IMR-90 (cell line): ENCODE measurements around the gene RALGPS2. TPM values are rescaled to one million over a fixed set of nuclear protein-coding genes. Genes with fewer than 3 reads are reported as not detected.

Experiments
- ATAC-seq: fragments of 200-7000 bp; cut with Tn5 transposase; 2 replicates; pipeline ENCODE4 v1.9.1; 2020; ENCODE audit warnings: low read depth, mild to moderate bottlenecking, moderate library complexity
- BruUV-seq: library from RNA; stranded (reverse); fragments of 400-500 nt; replicated peaks from 2 replicates; lab custom pipeline; 2021; lab: Mats Ljungman, UMichigan
- CTCF ChIA-PET: fragments of 300-600 bp; formaldehyde crosslinking; extraction: SDS; loops from one replicate; lab custom pipeline; 2021; ENCODE audit warnings: antibody characterized with exemption; lab: Yijun Ruan, JAX
- POLR2A ChIA-PET: fragments of 300-600 bp; sonication (Branson Sonifier 250); formaldehyde crosslinking; loops from one replicate; lab custom pipeline; 2022; ENCODE audit warnings: antibody characterized with exemption; ENCODE audit not compliant: unreplicated experiment; lab: Charles Lee
- DNase-seq: peaks from one replicate; pipeline ENCODE4 v3.0.0; 2013
- H2AFZ ChIP-seq: replicated peaks from 2 replicates; pipeline ENCODE3; 2013; ENCODE audit warnings: low read length, mild to moderate bottlenecking; ENCODE audit not compliant: poor library complexity
- H2AK5ac ChIP-seq: 2 replicates; pipeline ENCODE4 v1.6.1; 2013; ENCODE audit warnings: low read depth, low read length, inconsistent platforms
- H2AK9ac ChIP-seq: replicated peaks from 2 replicates; pipeline ENCODE3; 2013; ENCODE audit warnings: mild to moderate bottlenecking, low read depth, low read length, moderate library complexity; ENCODE audit not compliant: poor library complexity
- H2BK120ac ChIP-seq: 2 replicates; pipeline ENCODE4 v1.6.1; 2013; ENCODE audit warnings: low read depth, low read length, inconsistent platforms
- H2BK15ac ChIP-seq: 3 replicates; pipeline ENCODE4 v1.6.1; 2013; ENCODE audit warnings: low read depth, low read length, inconsistent platforms
- H2BK20ac ChIP-seq: 2 replicates; pipeline ENCODE4 v1.6.1; 2013; ENCODE audit warnings: low read depth, mild to moderate bottlenecking, inconsistent platforms, low read length, moderate library complexity
- H2BK5ac ChIP-seq: 2 replicates; pipeline ENCODE4 v1.6.1; 2013; ENCODE audit warnings: mild to moderate bottlenecking, low read depth, low read length, inconsistent platforms; ENCODE audit not compliant: poor library complexity, severe bottlenecking
- H3K14ac ChIP-seq: replicated peaks from 2 replicates; pipeline ENCODE4 v1.6.1; 2013; ENCODE audit warnings: low read depth, low read length, inconsistent platforms
- H3K18ac ChIP-seq: 2 replicates; pipeline ENCODE4 v1.6.1; 2013; ENCODE audit warnings: low read depth, low read length, control low read depth
- H3K23ac ChIP-seq: 2 replicates; pipeline ENCODE4 v1.6.1; 2013; ENCODE audit warnings: low read depth, low read length, inconsistent platforms
- H3K27ac ChIP-seq: 2 replicates; pipeline ENCODE4 v1.5.1; 2013; ENCODE audit warnings: mild to moderate bottlenecking, control low read depth, low read length; ENCODE audit not compliant: insufficient read depth
- H3K27me3 ChIP-seq: 2 replicates; pipeline ENCODE4 v1.6.1; 2013; ENCODE audit warnings: low read length; ENCODE audit not compliant: control insufficient read depth, insufficient read depth
- H3K36me3 ChIP-seq: 2 replicates; pipeline ENCODE4 v1.6.1; 2013; ENCODE audit warnings: low read length, mixed read lengths; ENCODE audit not compliant: control insufficient read depth, insufficient read depth
- H3K4ac ChIP-seq: 2 replicates; pipeline ENCODE4 v1.6.1; 2013; ENCODE audit warnings: low read depth, low read length, inconsistent platforms
- H3K4me1 ChIP-seq: 2 replicates; pipeline ENCODE4 v1.6.1; 2013; ENCODE audit warnings: low read length, mixed read lengths; ENCODE audit not compliant: control insufficient read depth, insufficient read depth
- H3K4me2 ChIP-seq: 2 replicates; pipeline ENCODE4 v1.6.1; 2013; ENCODE audit warnings: low read depth, mild to moderate bottlenecking, control low read depth, low read length, moderate library complexity
- H3K4me3 ChIP-seq: 2 replicates; pipeline ENCODE4 v1.5.1; 2013; ENCODE audit warnings: low read depth, mild to moderate bottlenecking, control low read depth, low read length, moderate library complexity; ENCODE audit not compliant: insufficient read depth
- H3K56ac ChIP-seq: 2 replicates; pipeline ENCODE4 v1.6.1; 2013; ENCODE audit warnings: low read length, inconsistent platforms; ENCODE audit not compliant: insufficient read depth; ENCODE audit errors: extremely low read depth
- H3K79me1 ChIP-seq, 2 experiments: 2 replicates each; pipeline ENCODE4 v1.6.1; 2013; ENCODE audit warnings: low read length in 2 of 2, inconsistent platforms in 1 of 2, low read depth in 1 of 2
- H3K9ac ChIP-seq: 2 replicates; pipeline ENCODE4 v1.6.1; 2013; ENCODE audit warnings: low read depth, low read length, control low read depth
- H3K9me1 ChIP-seq: 2 replicates; pipeline ENCODE4 v1.6.1; 2013; ENCODE audit warnings: low read length, inconsistent platforms; ENCODE audit not compliant: insufficient read depth
- H3K9me3 ChIP-seq: 2 replicates; pipeline ENCODE4 v1.6.1; 2013; ENCODE audit warnings: low read length; ENCODE audit not compliant: control insufficient read depth, insufficient read depth
- H4K20me1 ChIP-seq: 2 replicates; pipeline ENCODE4 v1.6.1; 2013; ENCODE audit warnings: low read length, inconsistent platforms; ENCODE audit not compliant: insufficient read depth
- H4K5ac ChIP-seq: 2 replicates; pipeline ENCODE4 v1.6.1; 2013; ENCODE audit warnings: mild to moderate bottlenecking, low read depth, low read length, control low read depth
- H4K8ac ChIP-seq, 2 experiments: 2 replicates each; pipeline ENCODE4 v1.6.1; 2013; ENCODE audit warnings: low read depth in 2 of 2, low read length in 2 of 2, control low read depth in 1 of 2, inconsistent platforms in 1 of 2
- H4K91ac ChIP-seq: 2 replicates; pipeline ENCODE4 v1.6.1; 2013; ENCODE audit warnings: low read depth, low read length, inconsistent platforms; ENCODE audit not compliant: insufficient read depth
- CEBPB ChIP-seq: IDR thresholded peaks from 2 replicates; pipeline ENCODE4 v1.6.1; 2012; ENCODE audit warnings: low read depth, low read length, improper control_type of control experiment
- MXI1 ChIP-seq: IDR thresholded peaks from 2 replicates; pipeline ENCODE4 v1.6.1; 2012; ENCODE audit warnings: low read depth, mild to moderate bottlenecking, low read length, moderate library complexity, borderline replicate concordance
- NFE2L2 ChIP-seq: fragments of 150-350 bp; IDR thresholded peaks from 2 replicates; pipeline ENCODE4 v1.6.1; 2016; ENCODE audit warnings: low read depth, mild to moderate bottlenecking, low read length
- RAD21 ChIP-seq: IDR thresholded peaks from 2 replicates; pipeline ENCODE4 v1.6.1; 2012; ENCODE audit warnings: low read length, improper control_type of control experiment
- RCOR1 ChIP-seq: IDR thresholded peaks from 2 replicates; pipeline ENCODE4 v1.6.1; 2012; ENCODE audit warnings: mild to moderate bottlenecking, low read length, improper control_type of control experiment; ENCODE audit not compliant: insufficient replicate concordance
- RFX5 ChIP-seq: IDR thresholded peaks from 2 replicates; pipeline ENCODE4 v1.8.0; 2012; ENCODE audit warnings: low read depth, mild to moderate bottlenecking, low read length, moderate library complexity
- SMC3 ChIP-seq: fragments of 150-350 bp; IDR thresholded peaks from 2 replicates; pipeline ENCODE4 v1.6.1; 2016; ENCODE audit warnings: low read depth, mild to moderate bottlenecking, antibody characterized with exemption, low read length, moderate library complexity
- WGBS, 2 experiments: methylation state at CpG; one replicate each; pipeline versions ENCODE4 v1.1.5 to v1.1.7; 2013; ENCODE audit warnings: missing lambda C conversion rate in 2 of 2; ENCODE audit not compliant: insufficient read length in 1 of 2; ENCODE audit errors: extremely low coverage in 2 of 2; 5-methylcytosine and 5-hydroxymethylcytosine counted together
- dilution Hi-C: fragments of 300-500 bp; cut with HindIII; formaldehyde crosslinking; loops from one replicate; pipeline ENCODE4 v1.14.3; 2018; ENCODE audit warnings: low sequenced_read_pairs; ENCODE audit not compliant: unreplicated experiment
- in situ Hi-C: fragments of 300-500 bp; cut with MboI; formaldehyde crosslinking; loops from 3 replicates; pipeline ENCODE4 v1.14.3; 2019; ENCODE audit warnings: low sequenced_read_pairs, inconsistent platforms, mixed read lengths
- intact Hi-C: fragments of 100-400 bp; cut with micrococcal nuclease; formaldehyde crosslinking; loops from 2 replicates; pipeline ENCODE4 v1.10.0; 2022
- polyA plus RNA-seq, 3 experiments: library from polyadenylated mRNA; depleted of rRNA; stranded (reverse); fragments of >200 nt; gene quantifications; 2 replicates each; pipeline ENCODE4 v1.2.3, GENCODE V29; 2012; ENCODE audit warnings: low replicate concordance in 1 of 3
- total RNA-seq: library from RNA; depleted of rRNA; stranded (reverse); fragments of >200 nt; gene quantifications from 2 replicates; pipeline ENCODE4 v1.2.3, GENCODE V29; 2012
- TF ChIP-seq, protein P1 (sequence below): conservative IDR thresholded peaks from 2 replicates; pipeline ENCODE4 v1.5.1; 2012; ENCODE audit warnings: mild to moderate bottlenecking, low read depth, low read length, improper control_type of control experiment

Gene RALGPS2
- total and polyA plus RNA-seq, 2 of the 4 experiments (the other 2 are of a cell fraction): 13.8 to 148 TPM

DNA sequence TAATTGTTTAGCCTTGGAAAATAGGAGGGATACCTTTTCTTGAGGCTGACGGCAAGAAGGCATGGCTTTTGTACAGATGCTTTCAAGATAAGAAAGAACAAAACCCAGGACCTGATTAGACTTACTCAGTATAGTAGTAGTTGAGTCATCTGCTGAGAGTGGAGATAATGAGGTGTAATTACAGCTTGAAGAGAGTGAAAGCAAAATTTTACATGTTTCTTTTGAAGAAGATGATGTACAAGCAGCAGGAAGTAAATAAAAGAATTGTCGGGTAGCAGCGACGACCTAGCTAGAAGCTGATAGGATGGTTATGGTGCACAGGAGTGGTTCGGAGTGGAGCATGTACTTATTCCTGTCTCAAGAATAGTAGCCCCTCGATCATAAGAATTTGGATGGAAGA is 139.3 kb downstream of the RALGPS2 start:
- no peaks in the 10 kb centered on the region for H3K27me3 ChIP-seq
- no peaks in the 10 kb centered on the region for H3K9me3 ChIP-seq
- POLR2A ChIA-PET: no interaction called here

More for the DNA sequence above, 139.3 kb downstream of the RALGPS2 start:
- BruUV-seq: no TSS peak
- H2AK9ac ChIP-seq: no peak overlapping the region
- peaks cover 8% of the 10 kb centered on the region for H3K36me3 ChIP-seq
- no peak overlapping the region for H3K14ac ChIP-seq
- no peak overlapping the region for H2AK5ac ChIP-seq
- ATAC-seq: no peak
- dilution Hi-C loops: no loop called here
- H3K4ac ChIP-seq: no peak overlapping the region
- intact Hi-C loops: no loop called here
- H3K79me1 ChIP-seq: peaks cover 2 to 6% of the 10 kb centered on the region in 2 experiments; a peak in 3 of 4 replicates
- H2BK5ac ChIP-seq: no peak overlapping the region
- no peak overlapping the region for H2BK120ac ChIP-seq
- WGBS, 2 experiments: 50% methylated on average over 2 of the region's 6 CpGs; no CpG with 5 or more reads in 1 of the 2 experiments
- H3K9me1 ChIP-seq: peaks cover 7% of the 10 kb centered on the region; the same call in 1 of the 2 replicates
- CTCF ChIA-PET: no interaction called here
- no peak overlapping the region for H3K23ac ChIP-seq
- peak; percentile 10 for DNase-seq
- TF ChIP-seq CEBPB: no peak
- TF ChIP-seq RCOR1: no peak
- no peak for TF ChIP-seq RAD21
- TF ChIP-seq MXI1: no peak
- TF ChIP-seq RFX5: no peak
- TF ChIP-seq SMC3: no peak
- TF ChIP-seq NFE2L2: no peak
- TF ChIP-seq, protein P1, sequence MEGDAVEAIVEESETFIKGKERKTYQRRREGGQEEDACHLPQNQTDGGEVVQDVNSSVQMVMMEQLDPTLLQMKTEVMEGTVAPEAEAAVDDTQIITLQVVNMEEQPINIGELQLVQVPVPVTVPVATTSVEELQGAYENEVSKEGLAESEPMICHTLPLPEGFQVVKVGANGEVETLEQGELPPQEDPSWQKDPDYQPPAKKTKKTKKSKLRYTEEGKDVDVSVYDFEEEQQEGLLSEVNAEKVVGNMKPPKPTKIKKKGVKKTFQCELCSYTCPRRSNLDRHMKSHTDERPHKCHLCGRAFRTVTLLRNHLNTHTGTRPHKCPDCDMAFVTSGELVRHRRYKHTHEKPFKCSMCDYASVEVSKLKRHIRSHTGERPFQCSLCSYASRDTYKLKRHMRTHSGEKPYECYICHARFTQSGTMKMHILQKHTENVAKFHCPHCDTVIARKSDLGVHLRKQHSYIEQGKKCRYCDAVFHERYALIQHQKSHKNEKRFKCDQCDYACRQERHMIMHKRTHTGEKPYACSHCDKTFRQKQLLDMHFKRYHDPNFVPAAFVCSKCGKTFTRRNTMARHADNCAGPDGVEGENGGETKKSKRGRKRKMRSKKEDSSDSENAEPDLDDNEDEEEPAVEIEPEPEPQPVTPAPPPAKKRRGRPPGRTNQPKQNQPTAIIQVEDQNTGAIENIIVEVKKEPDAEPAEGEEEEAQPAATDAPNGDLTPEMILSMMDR: no peak
- H4K91ac ChIP-seq: no peak overlapping the region
- no peaks in the 10 kb centered on the region for H4K20me1 ChIP-seq
- H3K18ac ChIP-seq: no peak overlapping the region
- no peak overlapping the region for H3K4me3 ChIP-seq
- H2BK20ac ChIP-seq: no peak overlapping the region
- H3K9ac ChIP-seq: no peak overlapping the region
- H4K8ac ChIP-seq: no peak overlapping the region
- H2AFZ ChIP-seq: no peak overlapping the region
- H3K4me2 ChIP-seq: no peak overlapping the region
- no peak overlapping the region for H3K56ac ChIP-seq
- no peak overlapping the region for H2BK15ac ChIP-seq
- in situ Hi-C loops: no loop called here
- no peak overlapping the region for H3K27ac ChIP-seq
- no peaks in the 10 kb centered on the region; the same call in 1 of the 2 replicates for H3K4me1 ChIP-seq
- no peak overlapping the region for H4K5ac ChIP-seq
